ENCODE results near the gene MSRB1.
"Not testable (repeated sequence)": the region's sequence is repeated elsewhere in the genome, so short reads cannot be mapped to it uniquely, and the experiment has no call there.

Gene MSRB1

DNA sequence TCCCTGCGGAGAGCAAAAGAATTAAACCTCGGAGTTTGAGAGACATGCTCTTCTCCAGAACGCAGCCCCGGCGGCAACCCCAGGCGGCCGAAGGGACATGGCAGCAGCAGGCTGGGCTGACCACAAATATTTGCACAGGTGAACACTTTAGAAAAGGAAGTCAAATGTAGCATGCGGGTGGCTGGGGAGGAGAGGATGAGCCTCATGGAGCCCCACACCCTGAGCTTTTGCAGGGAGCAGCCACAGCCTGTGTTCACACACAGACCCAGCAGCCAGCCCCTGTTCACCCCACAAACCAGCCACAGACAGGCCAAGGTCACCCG, 42.6 kb downstream of the MSRB1 start:
- no peak for DNase-seq (ENCODE audit: low read depth in 2 of 2)

DNA sequence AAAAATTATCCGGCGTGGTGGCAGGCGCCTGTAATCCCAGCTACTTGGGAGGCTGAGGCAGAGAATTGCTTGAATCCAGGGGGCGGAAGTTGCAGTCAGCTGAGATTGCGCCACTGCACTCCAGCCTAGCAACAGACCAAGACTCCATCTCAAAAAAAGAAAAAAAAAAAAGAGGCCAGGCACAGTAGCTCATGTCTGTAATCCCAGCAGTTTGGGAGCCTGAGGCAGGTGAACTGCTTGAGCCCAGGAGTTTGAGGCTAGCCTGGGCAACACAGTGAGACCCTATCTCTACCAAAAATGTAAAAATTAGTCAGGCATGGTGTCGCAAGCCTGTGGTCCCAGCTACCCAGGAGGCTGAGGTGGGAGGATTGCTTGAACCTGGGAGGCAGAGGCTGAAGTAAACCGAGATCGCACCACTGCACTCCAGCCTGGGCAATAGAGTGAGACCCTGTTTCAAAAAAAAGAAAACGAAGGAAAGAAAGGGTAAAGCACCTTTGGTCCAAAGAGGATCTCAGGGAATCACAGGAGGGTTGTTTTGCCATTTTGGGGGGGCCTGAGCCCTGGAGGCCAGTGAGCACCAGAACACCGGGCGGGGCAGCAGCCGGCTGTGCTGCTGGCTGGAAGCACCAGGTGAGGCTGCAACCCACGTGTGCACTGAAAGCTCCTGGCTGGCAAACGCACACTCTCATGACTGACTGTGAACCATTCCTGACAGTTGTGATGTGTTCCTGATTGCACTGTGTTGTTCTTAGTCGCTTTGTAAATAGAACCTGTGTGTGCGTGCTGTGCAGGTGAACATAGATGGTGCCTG, 43.2 kb downstream of the MSRB1 start:
- no peak for DNase-seq (ENCODE audit: low read depth in 2 of 2)

DNA sequence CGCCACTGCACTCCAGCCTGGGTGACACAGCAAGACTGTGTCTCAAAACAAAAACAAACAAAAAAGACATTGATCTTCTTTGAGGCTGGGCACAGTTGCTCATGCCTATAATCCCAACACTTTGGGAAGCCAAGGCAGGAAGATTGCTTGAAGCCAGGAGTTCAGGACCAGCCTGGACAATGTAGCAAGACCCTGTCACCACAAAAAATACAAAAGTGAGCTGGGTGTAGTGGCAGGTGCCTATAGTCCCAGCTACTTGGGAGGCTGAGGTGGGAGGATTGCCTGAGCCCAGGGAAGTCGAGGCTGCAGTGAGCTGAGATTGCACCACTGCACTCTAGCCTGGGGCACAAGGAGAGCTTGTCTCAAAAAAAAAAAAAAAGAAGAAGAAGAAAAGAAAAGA, 45.3 kb downstream of the MSRB1 start:
- DNase-seq (ENCODE audit: low read depth in 2 of 2) = not testable (repeated sequence)

DNA sequence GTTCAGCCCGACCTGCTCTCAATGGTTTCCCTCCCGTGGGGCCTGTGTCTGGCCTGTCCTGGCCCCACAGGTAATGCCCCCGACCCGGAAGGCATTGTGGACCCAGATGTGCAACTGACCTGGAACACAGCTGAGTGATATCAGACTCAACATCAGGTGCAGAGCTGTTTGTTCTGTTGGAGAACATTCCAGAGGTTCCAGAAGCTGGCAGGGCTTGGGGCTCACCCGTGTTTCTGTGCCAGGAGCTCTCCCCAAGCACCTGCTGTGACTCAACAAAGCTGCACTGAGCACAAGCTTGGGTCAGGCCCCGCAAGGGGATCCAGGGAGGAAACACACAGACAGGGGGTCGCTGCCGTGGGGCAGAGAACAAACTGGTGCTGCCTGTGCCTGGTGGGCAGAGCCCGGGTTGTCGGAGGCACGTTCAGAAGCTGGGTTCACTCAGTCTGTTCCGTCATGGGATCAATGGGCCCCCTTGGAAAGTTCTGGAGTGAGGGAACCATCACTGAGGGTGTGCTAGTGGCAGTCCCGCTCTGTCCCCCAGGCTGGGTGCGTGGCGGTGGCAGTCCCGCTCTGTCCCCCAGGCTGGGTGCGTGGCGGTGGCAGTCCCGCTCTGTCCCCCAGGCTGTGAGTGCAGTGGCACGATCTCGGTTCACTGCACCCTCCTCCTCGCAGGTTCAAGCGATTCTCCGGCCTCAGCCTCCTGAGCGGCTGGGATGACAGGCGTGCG, 46.9 kb downstream of the MSRB1 start:
- DNase-seq (ENCODE audit: low read depth in 2 of 2) = no peak

DNA sequence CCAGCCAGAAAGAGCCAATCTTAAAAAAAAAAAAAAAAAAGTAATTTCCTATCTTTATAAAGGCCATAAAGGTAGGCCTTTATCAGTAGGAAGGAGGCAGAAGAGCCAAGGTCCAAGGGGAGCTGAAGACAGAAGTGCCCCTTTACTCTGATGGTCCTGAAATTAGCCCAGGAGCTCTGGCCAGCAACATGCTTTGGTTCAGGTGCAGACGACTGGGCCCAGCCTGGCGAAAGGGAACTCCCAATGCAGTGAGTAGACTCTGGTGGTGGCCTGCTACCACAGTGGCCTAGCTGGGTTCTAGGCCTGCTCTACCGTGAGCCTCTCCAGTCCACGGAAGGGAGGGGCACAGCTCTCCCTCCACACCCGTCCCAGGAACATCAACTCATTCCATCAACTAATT, 47.9 kb downstream of the MSRB1 start:
- no peak for DNase-seq (ENCODE audit: low read depth in 2 of 2)

- no peak for DNase-seq (ENCODE audit: low read depth in 2 of 2)
Measured at GRCh38 chr16:1890708-1891050, 52.3 kb downstream of the MSRB1 start.

- DNase-seq (ENCODE audit: low read depth in 2 of 2) = no peak
Measured at GRCh38 chr16:1890024-1890707, 52.8 kb downstream of the MSRB1 start.
